HG03442 (cell line): Measurements from ENCODE around the gene NCKAP5.

Experiments used
- ATAC-seq: cut with Tn5 transposase; IDR thresholded peaks from one replicate; pipeline ENCODE4 v1.9.1; 2021; ENCODE audit warnings: mild to moderate bottlenecking, moderate library complexity; ENCODE audit not compliant: unreplicated experiment

Gene NCKAP5

DNA sequence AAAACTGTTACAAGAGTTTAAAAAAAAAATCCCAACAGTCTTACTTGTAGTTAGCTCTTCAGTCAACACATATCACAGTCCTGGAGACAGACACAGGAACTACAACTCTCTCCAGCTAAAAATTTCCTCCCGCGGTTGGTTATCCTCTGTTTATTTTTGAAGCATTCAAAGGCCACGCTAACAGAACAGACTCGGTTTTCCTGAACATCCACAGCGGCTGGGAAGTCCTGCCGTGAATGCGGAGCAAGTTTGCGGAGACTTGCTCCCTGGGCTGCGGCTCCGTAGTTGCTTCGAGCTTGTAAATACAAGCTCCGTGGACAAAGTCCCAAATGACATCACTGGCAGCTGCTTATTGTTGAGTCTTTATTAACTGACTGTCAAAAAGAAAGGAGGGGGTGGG, at the start of gene NCKAP5:
Gene NCKAP5 (minus strand): TSS at position 292 of the 400 bp plus-strand sequence. CDS start 50,937 bp downstream, outside the sequence.
- ATAC-seq, result no peak

DNA sequence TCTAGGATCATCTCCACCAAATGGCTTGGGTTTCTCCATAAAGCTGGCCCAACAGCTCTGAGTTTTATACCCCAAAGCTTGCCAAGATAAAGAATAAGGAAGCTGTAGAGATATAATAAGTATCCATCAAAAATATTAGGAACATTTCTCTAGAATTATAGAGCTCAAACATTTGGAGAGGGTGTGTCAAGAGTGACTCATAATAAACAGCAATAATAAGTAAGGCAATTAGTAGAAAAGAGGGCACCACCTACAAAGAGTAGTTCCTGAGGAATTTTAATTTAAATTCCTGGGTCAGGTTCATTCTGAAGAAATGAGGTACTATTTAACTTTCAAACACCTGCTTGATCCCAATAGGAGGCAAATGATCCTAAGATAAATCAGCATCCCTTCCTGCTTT, 41.4 kb upstream of the NCKAP5 start:
- ATAC-seq, result no peak

DNA sequence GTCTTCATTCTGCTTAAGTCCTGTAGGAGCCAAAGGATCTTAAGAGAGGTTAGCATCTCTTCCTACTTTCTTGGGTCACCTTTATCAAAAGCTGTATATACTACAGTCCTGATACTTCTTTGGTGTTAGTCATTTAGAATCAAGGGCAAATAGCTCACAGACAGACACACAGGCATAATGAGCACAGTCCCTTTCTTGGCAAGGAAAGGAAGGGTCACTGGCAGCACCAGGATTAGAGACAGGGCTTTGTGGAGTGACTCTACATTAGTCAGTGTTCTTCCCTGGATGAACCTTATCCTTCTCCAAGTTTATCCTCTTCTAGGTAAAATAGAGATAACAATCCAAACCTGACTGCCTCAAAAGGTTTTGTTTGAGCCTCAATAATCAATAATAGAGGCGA, 40.0 kb upstream of the NCKAP5 start:
- ATAC-seq, result no peak

DNA sequence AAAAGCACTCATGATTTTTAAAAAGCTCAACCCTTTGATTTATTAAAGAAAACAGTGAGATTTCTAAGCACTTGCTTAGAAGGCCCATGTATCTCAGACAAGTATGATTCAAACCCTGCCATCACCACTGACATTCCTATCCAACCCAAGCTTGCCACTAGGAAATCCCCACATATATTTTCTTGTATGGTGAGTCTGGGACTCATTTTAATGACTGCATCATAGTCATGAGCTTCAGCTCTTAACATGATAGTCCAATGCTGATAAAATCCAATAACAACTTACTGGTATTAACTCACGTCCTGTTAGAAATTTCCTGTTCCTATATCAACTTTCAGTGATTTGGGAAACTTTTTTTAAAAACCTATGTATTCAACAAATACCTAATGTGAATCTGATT, 39.4 kb upstream of the NCKAP5 start:
- no peak for ATAC-seq

DNA sequence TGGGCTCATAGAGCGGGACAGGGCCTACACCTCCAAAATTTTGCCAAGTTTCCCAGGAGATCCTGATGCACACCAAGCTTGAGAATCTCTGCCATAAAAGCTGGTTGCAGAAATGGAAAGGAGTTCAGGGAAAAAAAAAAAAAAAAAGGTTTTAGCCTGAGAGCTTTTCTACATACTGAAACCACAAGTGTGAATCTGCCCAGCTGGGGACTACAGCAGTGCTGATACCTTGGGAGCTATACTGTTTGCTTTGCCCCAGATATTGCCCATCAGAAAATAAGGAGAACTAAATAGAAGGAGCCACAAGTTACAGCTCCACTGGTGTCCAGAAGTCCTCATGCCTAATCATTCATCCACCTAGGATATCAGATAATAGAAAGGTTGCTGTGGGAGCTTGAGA, 38.4 kb upstream of the NCKAP5 start:
- ATAC-seq, result no peak

DNA sequence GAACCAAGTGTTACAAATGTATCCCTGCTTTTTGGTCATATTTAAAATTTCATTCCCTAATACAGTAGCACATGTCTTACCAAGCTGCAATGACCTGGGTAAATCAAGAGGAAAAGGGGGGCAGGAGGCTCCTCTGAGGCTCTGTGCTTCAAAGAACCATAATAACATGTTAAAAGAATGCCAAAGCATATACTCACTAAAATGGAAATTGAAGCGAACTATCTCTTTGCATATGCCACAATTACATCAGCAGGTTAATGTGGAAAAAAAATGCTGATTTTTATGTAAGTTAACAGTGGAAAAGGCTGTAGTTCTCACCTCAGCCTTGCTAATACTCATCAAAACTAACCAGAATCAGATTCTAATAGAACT, 37.5 kb upstream of the NCKAP5 start:
- ATAC-seq, result no peak

DNA sequence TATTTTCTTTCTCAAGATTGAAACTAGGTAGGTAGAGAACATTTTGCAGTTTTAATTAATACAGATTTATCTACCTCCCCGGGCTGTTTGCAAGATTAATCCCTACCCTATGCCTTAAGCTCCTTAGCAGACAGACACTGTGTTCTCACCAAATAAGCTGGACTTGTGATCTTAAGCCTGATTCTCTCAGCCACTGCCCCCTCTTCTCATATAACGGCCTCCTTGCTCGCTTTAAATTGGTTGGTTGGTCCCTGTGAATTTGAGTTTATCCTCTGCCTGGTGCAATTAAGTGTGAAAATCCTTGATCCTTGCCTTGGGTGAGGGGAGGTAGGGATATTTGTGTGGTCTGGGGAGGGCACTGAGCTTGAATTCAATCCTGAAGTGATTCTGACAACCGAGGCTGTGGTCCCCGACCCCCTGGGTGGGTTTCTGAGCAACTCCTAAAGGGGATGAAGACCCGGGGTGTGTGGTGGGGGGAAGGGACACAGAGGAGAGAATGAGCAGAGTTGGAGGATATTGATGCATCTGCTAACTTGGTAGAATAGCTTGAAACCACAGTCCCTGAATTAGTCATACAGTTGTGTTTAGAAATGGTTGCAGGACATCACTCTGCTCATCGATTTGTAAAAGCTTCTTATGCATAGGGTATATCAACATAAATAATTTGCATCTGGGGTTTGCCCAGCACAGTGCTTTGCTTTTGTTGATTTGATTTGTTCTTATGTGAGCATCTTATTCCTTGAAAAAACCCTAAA, 36.9 kb upstream of the NCKAP5 start:
- no peak for ATAC-seq

DNA sequence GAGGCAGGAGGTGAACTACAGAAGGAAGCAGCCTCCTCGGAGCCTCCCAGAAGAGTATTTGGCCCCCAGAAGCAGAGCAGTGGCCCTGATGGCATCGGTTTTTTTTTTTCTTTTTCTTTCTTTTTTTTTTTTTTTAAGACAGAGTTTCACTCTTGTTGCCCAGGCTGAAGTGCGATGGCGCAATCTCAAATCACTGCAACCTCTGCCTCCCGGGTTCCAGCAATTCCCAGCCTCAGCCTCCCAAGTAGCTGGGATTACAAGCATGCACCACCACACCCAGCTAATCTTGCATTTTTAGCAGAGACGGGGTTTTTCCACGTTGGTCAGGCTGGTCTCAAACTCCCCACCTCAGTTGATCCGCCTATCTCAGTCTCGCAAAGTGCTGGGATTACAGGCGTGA, 34.8 kb upstream of the NCKAP5 start:
- no peak for ATAC-seq

DNA sequence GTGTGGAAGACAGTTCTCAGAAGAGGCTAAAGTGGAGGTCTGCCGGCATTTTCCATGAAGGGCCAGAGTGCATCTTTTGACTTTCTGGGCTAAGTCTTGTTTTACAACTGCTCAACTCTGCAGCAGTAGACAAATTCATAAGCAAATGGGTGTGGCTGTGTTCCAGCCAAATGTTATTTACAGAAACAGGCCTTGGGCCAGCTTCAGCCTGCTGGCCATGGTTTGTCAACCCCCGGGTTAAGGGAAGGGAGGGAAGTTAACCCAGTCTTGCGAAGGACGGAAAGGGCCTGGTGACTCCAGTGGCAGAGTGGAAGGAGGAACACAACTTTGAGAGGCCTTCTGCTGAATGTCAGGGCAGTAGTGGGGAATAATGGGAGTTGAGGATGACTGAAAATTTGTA, 34.3 kb upstream of the NCKAP5 start:
- no peak for ATAC-seq

DNA sequence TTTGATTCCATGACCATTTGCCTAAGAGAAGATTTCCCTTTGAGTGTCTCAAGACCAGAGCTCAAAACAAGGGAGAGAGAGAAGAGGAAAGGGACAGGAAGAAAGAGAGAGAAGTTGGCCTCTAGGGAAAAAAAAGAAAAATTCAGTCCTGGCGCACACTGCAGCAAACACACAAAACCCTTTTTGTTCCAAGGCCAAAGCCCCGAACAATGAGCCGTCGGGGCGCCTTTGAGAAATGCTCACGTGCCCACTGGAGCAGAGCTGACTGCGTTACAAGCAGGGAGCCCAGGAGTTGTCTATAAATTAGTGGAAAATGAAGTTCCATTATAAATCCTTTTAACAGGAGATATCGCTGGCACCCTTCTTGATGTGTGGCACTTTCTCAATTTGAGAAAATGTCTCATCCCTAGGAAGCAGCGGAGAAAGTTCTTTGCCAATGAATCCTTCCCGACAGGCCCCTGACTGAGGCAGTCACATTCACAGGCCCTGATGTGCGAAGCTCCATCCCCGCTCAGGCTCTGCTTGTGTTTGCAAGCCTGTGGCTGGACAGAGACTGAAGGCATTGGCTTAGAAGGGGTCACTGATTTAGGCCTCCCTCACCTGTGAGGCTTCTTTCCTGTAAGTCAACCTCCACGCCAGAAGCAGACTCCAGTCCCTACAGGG, 32.1 kb upstream of the NCKAP5 start:
- ATAC-seq, result no peak

DNA sequence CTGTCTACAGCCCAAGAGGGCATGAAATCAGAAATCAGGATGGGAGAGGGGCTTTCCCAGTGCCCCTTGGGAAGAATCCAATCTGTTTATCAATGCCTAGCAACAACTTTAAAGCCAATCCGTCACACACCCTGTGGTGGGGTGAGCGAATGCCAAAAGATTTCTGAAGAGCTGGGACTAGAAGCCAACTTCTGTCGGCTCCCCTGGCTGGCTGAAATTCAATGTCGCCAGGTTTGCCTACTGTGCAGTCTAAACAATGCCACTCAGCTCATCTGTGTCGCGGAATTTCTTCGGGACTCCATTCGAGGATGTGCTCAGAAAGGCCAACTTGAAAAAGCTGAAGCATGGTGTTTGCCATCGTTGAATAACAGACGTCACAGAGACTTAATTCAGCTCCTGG, 31.5 kb upstream of the NCKAP5 start:
- no peak for ATAC-seq

DNA sequence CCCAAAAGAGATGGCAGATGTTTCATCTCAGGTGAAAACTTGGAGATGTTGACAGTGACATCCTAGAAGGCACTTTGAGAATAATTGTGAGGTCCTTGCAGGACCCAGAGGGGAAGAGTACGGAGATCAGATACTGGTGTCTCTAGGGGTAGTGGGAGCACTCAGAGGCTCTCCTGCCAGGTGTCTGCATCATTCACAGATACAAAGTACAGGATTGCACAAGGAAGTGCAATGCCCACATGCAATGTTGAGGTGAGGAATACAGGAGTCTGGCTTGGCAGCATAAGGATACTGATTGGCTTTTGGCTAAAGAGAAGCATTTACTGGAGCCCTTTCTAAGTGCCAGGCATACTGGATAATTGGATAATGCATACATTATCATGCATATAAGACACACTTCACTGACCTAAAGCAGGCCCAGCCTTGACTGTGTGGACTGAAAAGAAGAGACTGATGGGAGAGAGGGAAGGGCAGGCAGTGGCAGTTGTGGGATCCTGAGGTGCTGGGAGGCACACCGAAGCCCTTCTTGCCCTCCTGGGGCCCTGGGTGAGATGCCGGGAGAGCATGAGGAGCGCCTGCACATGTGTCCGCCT, 31.0 kb upstream of the NCKAP5 start:
- no peak for ATAC-seq

DNA sequence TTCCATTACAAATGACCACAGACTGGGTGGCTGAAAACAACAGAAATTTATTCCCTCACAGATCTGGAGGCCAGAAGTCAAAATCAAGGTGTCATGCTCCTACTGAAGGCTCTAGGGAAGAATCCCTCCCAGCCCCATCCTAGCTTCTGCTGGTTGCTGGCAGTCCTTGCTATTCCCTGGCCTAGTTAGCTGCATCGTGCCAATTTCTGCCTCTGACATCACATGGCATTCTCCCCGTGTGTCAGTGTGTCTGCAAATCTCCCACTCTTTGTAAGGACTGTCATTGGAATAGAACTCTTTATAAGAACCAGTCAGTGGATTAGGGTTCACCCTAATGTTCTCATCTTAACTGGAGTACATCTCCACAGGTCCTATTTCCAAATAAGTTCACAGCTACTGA, 30.5 kb upstream of the NCKAP5 start:
- ATAC-seq, result no peak

DNA sequence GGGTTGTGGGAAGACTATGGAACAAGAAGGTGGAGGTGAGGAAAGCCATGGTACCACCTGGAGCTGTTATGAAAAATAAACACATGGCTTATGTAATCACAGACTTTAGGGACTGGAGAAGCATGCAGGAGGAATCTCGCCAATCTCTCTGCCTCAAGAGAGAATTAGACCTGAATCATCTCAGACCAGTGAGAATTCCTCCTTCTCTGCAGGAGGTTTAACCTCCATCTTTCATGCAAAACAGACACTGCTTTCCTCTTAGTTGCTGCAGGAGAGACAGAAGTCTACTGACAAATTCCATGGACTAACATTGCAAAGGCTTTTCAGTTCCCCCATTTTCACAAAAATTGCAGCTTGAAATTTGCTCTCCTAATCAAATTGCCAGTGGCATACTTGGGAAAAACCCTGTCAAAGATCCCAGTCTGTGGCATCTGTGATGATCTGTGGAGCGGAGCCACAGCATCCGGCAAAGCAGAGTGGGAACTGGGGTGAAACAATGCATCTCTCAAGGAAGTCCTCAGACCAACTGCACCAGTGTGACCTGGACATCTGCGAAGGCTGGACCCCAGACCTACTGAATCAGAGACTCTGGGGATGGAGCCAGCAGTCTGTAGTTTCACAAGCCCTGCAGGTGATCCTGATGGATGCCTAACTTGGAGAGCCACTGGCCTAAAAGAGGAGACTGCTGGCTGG, 28.6 kb upstream of the NCKAP5 start:
- no peak for ATAC-seq

DNA sequence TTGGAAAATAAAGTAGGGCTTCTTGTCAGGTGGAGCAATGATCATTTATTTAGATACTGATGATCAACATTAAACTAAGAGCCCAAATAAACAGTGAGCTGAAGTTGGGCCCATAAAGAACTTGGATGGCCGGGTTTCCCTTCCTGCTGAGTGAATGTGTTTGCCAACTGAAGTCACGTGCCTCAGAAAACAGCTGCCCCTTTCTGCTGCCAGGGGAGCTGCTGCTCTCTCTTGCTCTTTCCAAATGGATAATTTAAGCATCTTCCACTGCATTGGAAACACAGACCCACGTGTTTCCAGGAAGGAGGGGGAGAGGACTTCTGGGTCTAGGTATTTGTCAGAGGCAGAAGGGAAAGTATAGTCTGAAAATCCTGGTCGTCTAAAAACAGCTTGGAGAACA, 22.9 kb upstream of the NCKAP5 start:
- no peak for ATAC-seq

DNA sequence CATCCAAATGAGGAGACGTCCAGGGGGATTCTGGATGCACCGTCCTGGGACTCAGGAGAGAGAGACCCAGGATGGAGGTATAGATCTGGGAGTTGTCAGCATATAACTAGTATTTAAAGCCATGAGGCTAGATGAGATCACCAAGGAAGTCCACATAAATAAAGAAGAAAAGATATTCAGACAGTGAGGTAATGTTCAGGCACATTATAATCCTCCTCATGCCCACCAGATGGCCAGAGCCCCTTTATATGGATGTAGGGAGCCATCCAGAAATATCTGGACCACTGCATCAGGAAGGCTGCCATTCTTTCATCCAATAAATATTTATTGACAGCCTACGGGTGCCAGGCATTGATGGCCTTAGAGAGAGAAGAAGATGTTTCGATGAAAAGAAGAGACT, 21.2 kb upstream of the NCKAP5 start:
- ATAC-seq, result no peak

DNA sequence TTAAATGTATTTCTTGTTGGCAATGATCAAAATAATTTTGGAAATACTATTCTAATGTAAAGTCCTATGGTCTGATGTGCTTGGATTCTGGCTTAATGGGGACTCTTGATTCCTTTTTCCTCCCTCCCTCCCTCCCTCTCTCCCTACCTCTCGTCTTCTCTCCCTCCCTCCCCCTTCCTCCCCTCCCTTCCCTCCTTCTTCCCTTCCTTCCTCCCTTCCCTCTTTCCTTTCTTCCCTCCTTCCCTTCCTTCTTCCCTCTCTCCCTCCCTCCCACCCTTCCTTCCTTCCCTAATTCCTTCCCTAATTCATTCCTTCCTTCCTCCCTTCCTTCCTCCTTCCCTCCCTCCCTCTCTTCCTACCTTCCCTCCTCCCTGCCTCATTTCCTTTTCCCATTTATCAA, 19.9 kb upstream of the NCKAP5 start:
- no peak for ATAC-seq

DNA sequence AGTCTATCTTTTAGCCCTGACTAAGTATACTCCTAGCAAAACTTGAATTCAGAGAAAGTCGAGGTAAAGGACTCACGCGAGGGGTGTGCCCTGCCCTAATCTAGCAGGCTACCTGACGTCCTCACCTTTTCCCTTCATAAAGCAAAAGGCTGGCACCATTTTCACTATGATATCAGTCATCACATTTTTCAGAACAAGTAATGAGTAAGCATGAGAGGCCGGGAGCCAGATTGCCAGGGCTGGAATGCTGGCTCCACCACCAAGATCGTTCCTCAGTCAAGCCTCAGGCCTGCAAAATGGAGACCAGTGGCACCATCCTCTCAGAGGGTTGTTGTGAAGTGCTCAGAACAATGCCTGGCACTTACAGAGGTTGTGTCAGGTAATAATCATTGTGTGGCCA, 18.7 kb upstream of the NCKAP5 start:
- ATAC-seq, result no peak

DNA sequence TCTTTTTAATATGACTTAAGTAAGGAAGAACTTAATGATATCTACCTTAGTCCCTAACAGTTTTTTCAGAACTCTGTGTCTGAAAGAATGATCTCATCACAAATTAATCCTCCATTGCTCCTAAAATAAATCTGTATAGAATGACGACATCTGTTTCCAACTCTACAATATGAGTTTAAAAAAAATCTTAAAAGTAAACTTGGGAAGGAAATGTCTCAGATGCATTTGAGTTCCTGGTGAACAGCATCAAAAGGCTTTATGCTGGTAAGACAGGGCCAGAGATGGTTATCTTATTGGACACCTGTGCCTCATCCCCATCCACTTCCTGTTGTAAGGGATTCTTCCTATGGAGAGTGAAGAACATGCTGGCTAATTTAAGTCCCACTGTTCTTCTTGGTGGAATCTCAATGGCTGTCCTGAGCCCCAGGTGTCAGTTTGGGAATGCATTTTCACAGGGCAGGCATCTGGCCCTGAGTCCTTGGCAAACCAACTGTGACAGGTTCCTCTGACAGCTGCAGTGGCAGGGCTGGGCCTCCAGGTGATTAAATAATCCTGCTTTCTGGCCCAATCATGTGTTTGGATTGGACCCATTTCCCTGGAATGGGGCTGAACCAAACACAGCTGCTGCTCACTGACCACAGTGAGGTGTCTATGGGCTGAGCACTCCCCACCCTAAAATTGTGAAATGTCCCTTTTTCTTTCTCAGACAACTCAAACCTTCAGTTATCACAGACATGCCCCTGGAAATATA, 12.9 kb upstream of the NCKAP5 start:
- no peak for ATAC-seq

DNA sequence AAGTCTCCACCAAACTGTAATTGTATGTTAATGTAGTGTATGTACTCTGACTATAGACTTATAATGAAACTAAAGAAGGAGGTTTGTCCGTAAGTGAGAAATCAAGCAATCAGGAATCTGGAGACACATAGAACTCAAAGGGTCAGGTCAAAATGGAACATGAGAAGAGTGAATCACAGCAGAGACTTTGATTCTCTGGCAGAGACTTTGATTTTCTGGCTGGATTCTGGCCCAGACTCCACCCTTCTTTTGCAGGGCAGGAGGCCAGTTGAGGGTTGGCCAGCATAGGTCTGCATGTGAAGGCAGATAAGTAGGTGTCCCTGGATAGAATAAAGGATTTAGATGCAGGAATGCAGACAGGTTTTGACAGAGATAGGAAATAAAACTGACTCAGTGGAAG, 11.0 kb upstream of the NCKAP5 start:
- ATAC-seq, result no peak

DNA sequence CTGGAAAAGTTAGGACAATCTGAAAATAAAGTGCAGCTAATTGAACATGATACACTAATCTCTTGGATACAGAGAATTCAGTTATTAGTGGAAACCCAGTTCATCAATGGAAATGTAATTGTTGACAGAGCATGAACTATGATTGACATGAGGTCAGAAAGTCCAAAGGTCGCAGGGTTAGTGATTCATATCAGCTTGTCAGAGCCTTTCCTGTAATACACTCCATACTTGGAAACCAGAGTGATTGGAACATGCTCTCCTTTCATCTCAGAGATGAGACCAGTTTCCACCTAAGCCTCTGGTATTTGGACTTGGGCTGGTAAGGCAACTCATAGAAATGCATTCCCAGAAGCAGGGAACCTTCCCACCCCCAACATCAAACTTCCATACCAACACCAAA, 8.5 kb upstream of the NCKAP5 start:
- no peak for ATAC-seq
